ENCODE data around the gene SCFD2.
"Not testable (repeated sequence)": the region's sequence is repeated elsewhere in the genome, so short reads cannot be mapped to it uniquely, and the experiment has no call there.

The SCFD2 gene

GRCh38 chr4:53236624-53237023 is 129.2 kb downstream of the SCFD2 start:
- not testable (repeated sequence) for DNase-seq

- no peak for DNase-seq
These were observed 130.3 kb downstream of the SCFD2 start for GRCh38 chr4:53235547-53235946.

GRCh38 chr4:53234669-53235068 is 131.2 kb downstream of the SCFD2 start:
- DNase-seq: no peak

GRCh38 chr4:53234111-53234510 is 131.8 kb downstream of the SCFD2 start:
- DNase-seq: no peak

- DNase-seq: no peak
These were observed 132.6 kb downstream of the SCFD2 start for GRCh38 chr4:53233114-53233795.

- DNase-seq: no peak
These were observed 133.5 kb downstream of the SCFD2 start for GRCh38 chr4:53232371-53232770.

GRCh38 chr4:53228036-53228435 is 137.8 kb downstream of the SCFD2 start:
- no peak for DNase-seq

GRCh38 chr4:53227451-53227850 is 138.4 kb downstream of the SCFD2 start:
- no peak for DNase-seq

- DNase-seq: no peak
These were observed 143.9 kb downstream of the SCFD2 start for GRCh38 chr4:53221832-53222480.

GRCh38 chr4:53219148-53219547 is 146.7 kb downstream of the SCFD2 start:
- not testable (repeated sequence) for DNase-seq

GRCh38 chr4:53208753-53209152 is 157.1 kb downstream of the SCFD2 start:
- no peak for DNase-seq

GRCh38 chr4:53205970-53206369 is 159.9 kb downstream of the SCFD2 start:
- no peak for DNase-seq

GRCh38 chr4:53199356-53199755 is 166.5 kb downstream of the SCFD2 start:
- DNase-seq: no peak

GRCh38 chr4:53197772-53198142 is 168.1 kb downstream of the SCFD2 start:
- no peak for DNase-seq

- DNase-seq: no peak
These were observed 168.7 kb downstream of the SCFD2 start for GRCh38 chr4:53196882-53197771.

- no peak for DNase-seq
These were observed 169.8 kb downstream of the SCFD2 start for GRCh38 chr4:53195815-53196661.

- DNase-seq: no peak
These were observed 171.1 kb downstream of the SCFD2 start for GRCh38 chr4:53194727-53195126.

GRCh38 chr4:53193111-53193510 is 172.8 kb downstream of the SCFD2 start:
- no peak for DNase-seq

GRCh38 chr4:53192496-53192895 is 173.4 kb downstream of the SCFD2 start:
- no peak for DNase-seq

GRCh38 chr4:53191997-53192396 is 173.9 kb downstream of the SCFD2 start:
- no peak for DNase-seq

- no peak for DNase-seq
These were observed 176.8 kb downstream of the SCFD2 start for GRCh38 chr4:53189011-53189410.

GRCh38 chr4:53186714-53187358 is 179.0 kb downstream of the SCFD2 start:
- no peak for DNase-seq
